Chondrocyte (in vitro differentiated cells): Measurements from ENCODE around the gene ARMC8. TPM values are rescaled to one million over a fixed set of nuclear protein-coding genes. Genes with fewer than 3 reads are reported as not detected.

Source experiments
- DNase-seq: peaks from one replicate; pipeline ENCODE4 v3.0.0; 2021; ENCODE audit warnings: mixed read lengths, low spot score
- H3K27ac Mint-ChIP-seq: one replicate; pipeline ENCODE4 v1.8.0; 2021; ENCODE audit warnings: mild to moderate bottlenecking, moderate library complexity, mixed read lengths; ENCODE audit not compliant: unreplicated experiment
- H3K27me3 Mint-ChIP-seq: 2 replicates; pipeline ENCODE4 v1.8.0; 2021; ENCODE audit warnings: low read depth, mixed read lengths
- H3K36me3 Mint-ChIP-seq: 2 replicates; pipeline ENCODE4 v1.8.0; 2021; ENCODE audit warnings: low read depth, mixed read lengths
- H3K4me1 Mint-ChIP-seq: 2 replicates; pipeline ENCODE4 v1.8.0; 2021; ENCODE audit warnings: low read depth, mild to moderate bottlenecking, mixed read lengths
- H3K4me3 Mint-ChIP-seq: one replicate; pipeline ENCODE4 v1.8.0; 2021; ENCODE audit warnings: mild to moderate bottlenecking, moderate library complexity, mixed read lengths; ENCODE audit not compliant: unreplicated experiment
- H3K9me3 Mint-ChIP-seq: 2 replicates; pipeline ENCODE4 v1.8.0; 2021; ENCODE audit warnings: low read depth, mixed read lengths
- total RNA-seq: library from RNA; stranded (reverse); gene quantifications from 3 replicates; pipeline ENCODE4 v1.2.1, GENCODE V29; 2021
- TF ChIP-seq, protein P1 (sequence below): fragments of 200-600 bp; sonication (generic); IDR thresholded peaks from 2 replicates; pipeline ENCODE4 v1.5.0; 2021; ENCODE audit warnings: antibody characterized with exemption, mild to moderate bottlenecking, moderate library complexity

ARMC8 gene
- total RNA-seq, 1 donor from 2014 or later = 34.2 TPM

DNA sequence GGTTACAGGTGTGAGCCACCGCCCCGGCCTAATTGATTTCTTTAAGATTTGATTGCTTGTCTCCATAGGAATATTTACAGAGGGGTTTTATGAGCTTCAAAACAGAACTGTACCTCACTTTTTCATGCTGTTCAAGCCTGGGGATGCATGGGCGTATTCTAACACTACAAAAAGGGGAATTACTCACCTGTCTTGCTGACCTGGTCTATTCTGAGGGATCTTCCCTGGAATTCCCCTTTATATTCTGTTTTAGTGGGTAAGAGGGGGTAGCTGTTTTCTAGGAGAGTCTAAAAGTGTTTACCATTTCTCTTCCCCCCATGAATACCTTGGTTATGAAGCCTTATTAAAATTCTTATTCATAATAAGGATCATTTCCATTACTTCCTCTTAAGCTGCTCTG, 94.5 kb downstream of the ARMC8 start:
- TF ChIP-seq, protein P1, sequence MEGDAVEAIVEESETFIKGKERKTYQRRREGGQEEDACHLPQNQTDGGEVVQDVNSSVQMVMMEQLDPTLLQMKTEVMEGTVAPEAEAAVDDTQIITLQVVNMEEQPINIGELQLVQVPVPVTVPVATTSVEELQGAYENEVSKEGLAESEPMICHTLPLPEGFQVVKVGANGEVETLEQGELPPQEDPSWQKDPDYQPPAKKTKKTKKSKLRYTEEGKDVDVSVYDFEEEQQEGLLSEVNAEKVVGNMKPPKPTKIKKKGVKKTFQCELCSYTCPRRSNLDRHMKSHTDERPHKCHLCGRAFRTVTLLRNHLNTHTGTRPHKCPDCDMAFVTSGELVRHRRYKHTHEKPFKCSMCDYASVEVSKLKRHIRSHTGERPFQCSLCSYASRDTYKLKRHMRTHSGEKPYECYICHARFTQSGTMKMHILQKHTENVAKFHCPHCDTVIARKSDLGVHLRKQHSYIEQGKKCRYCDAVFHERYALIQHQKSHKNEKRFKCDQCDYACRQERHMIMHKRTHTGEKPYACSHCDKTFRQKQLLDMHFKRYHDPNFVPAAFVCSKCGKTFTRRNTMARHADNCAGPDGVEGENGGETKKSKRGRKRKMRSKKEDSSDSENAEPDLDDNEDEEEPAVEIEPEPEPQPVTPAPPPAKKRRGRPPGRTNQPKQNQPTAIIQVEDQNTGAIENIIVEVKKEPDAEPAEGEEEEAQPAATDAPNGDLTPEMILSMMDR = no peak
- H3K9me3 Mint-ChIP-seq = no peaks in the 10 kb centered on the region
- H3K27ac Mint-ChIP-seq = no peak overlapping the region
- no peaks in the 10 kb centered on the region for H3K4me1 Mint-ChIP-seq
- no peaks in the 10 kb centered on the region for H3K27me3 Mint-ChIP-seq
- peaks cover 13% of the 10 kb centered on the region for H3K36me3 Mint-ChIP-seq
- DNase-seq = no peak
- H3K4me3 Mint-ChIP-seq = no peak overlapping the region

DNA sequence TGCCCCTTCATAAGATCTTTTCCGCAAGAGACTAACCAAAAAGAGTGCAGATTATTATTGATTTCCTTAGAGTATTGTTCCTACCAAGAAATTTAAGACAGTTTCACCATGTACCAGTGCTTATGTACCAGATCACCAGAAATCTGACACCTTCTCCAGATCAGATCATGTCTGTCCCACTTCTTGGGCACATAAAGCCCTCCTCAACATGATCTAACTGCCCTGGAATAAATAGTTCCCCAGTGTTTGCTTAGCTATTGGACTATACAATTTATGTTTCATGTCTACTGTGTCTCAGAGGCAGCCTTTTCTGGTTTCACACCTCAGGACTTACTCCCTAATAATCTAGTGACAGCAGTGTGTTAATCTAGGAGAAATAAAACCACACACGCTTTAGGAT, 95.7 kb downstream of the ARMC8 start:
- H3K27ac Mint-ChIP-seq = no peak overlapping the region

GRCh38 chr3:138284079-138284478, 97.0 kb downstream of the ARMC8 start:
- DNase-seq = no peak
- Mint-ChIP-seq H3K4me1 (no peaks in the 10 kb centered on the region), H3K36me3 (peaks cover 15% of the 10 kb centered on the region), H3K9me3 (no peaks in the 10 kb centered on the region), H3K27me3 (no peaks in the 10 kb centered on the region), H3K4me3 (no peak overlapping the region), H3K27ac (no peak overlapping the region)
- TF ChIP-seq, protein P1 = no peak

More for the DNA sequence above, 95.7 kb downstream of the ARMC8 start:
- H3K4me1 Mint-ChIP-seq = no peaks in the 10 kb centered on the region
- peaks cover 10% of the 10 kb centered on the region for H3K36me3 Mint-ChIP-seq
- TF ChIP-seq, protein P1 = no peak
- H3K4me3 Mint-ChIP-seq = no peak overlapping the region
- DNase-seq = no peak
- H3K27me3 Mint-ChIP-seq = no peaks in the 10 kb centered on the region
- H3K9me3 Mint-ChIP-seq = no peaks in the 10 kb centered on the region

- H3K36me3 Mint-ChIP-seq = peaks cover 20% of the 10 kb centered on the region
- no peaks in the 10 kb centered on the region for H3K27me3 Mint-ChIP-seq
- H3K27ac Mint-ChIP-seq = no peak overlapping the region
- no peaks in the 10 kb centered on the region for H3K4me1 Mint-ChIP-seq
- no peak overlapping the region for H3K4me3 Mint-ChIP-seq
- TF ChIP-seq, protein P1 = peak; percentile 21
- no peak for DNase-seq
- H3K9me3 Mint-ChIP-seq = no peaks in the 10 kb centered on the region
These were observed 97.9 kb downstream of the ARMC8 start for GRCh38 chr3:138284957-138285477.

GRCh38 chr3:138289260-138289659, 102.2 kb downstream of the ARMC8 start:
- Mint-ChIP-seq H3K27ac (no peak overlapping the region), H3K4me1 (no peaks in the 10 kb centered on the region), H3K36me3 (peaks cover 39% of the 10 kb centered on the region), H3K4me3 (no peak overlapping the region), H3K27me3 (no peaks in the 10 kb centered on the region), H3K9me3 (no peaks in the 10 kb centered on the region)
- TF ChIP-seq, protein P1 = no peak
- DNase-seq = no peak
